ENCODE results near the gene PTPRJ. TPM values are rescaled to one million over a fixed set of nuclear protein-coding genes. Genes with fewer than 3 reads are reported as not detected.

Gene PTPRJ
- total RNA-seq, 1 experiment from 2014 or later: 11.0 TPM

DNA sequence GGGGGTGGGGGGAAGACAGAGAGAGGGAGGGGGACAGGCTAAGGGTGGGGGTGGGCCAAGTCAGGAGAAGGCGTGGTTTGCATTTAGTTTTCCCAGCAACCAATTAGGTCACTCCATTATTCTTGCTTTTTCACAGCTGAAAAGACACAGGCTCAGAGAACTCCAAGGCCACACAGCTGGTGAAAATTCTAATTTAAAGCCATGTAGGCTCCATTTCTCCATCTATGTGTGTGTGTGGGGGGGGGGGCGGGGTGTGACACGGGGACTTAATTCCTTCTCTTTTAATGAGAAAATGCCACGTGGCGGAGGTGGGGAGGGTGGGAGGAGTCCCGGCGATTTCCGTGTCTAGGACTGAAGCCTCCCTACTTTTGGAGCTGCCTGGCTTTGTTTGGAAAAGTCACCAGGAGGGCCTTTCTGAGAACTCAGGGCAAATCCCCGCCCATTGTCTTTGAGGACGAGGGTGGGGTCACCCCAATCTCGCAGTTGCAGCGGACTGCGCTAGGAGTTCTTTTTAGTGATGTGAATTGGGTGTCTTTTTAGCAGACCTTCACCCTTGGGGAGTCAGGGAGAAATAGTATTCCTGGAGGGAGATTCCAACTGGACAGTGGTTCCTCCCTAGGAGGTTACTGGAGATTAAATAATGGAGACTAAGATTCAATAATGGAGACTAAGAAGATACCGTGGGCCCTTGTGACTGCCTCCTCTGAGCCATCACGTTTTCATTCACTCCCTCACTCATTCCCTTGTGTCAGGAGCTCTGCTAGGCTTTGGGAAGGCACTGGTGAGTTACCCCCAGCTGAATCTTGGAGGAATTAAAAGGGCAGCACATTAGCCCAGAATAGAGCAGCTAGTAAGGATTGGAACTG lies 36.4 kb upstream of the PTPRJ start:
- TF ChIP-seq, protein P1, sequence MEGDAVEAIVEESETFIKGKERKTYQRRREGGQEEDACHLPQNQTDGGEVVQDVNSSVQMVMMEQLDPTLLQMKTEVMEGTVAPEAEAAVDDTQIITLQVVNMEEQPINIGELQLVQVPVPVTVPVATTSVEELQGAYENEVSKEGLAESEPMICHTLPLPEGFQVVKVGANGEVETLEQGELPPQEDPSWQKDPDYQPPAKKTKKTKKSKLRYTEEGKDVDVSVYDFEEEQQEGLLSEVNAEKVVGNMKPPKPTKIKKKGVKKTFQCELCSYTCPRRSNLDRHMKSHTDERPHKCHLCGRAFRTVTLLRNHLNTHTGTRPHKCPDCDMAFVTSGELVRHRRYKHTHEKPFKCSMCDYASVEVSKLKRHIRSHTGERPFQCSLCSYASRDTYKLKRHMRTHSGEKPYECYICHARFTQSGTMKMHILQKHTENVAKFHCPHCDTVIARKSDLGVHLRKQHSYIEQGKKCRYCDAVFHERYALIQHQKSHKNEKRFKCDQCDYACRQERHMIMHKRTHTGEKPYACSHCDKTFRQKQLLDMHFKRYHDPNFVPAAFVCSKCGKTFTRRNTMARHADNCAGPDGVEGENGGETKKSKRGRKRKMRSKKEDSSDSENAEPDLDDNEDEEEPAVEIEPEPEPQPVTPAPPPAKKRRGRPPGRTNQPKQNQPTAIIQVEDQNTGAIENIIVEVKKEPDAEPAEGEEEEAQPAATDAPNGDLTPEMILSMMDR (IDR thresholded peaks at IDR 0.05; ENCODE audit: insufficient read depth in 1 of 2, low read depth in 1 of 2, low read length in 1 of 2, severe bottlenecking in 1 of 2, unreplicated experiment in 1 of 2): no peak
- H3K27me3 Mint-ChIP-seq (ENCODE audit: insufficient read depth, unreplicated experiment): no peaks in the 10 kb centered on the region
- Histone ChIP-seq H3K9me3 (no peaks in the 10 kb centered on the region), H3K4me3 (ENCODE audit: low read depth, low read length) (no peak overlapping the region), H3K36me3 (ENCODE audit: control insufficient read depth, insufficient read depth, low read length) (no peaks in the 10 kb centered on the region), H3K4me1 (0 out of 2 replicates have a peak, but pooled peaks cover 7% of the 10 kb centered on the region), H3K27me3 (replicated peaks; ENCODE audit: control insufficient read depth, insufficient read depth, low read length) (no peaks in the 10 kb centered on the region)
- POLR2A ChIA-PET: no interaction called here
- no peak for DNase-seq
- no peak overlapping the region for H3K27ac Mint-ChIP-seq (ENCODE audit: unreplicated experiment)
- H3K36me3 Mint-ChIP-seq (ENCODE audit: insufficient read depth, unreplicated experiment): no peaks in the 10 kb centered on the region
- no peaks in the 10 kb centered on the region for H3K4me1 Mint-ChIP-seq (ENCODE audit: low read depth, unreplicated experiment)
- no peak overlapping the region for H3K4me3 Mint-ChIP-seq (ENCODE audit: unreplicated experiment)
- no peaks in the 10 kb centered on the region for H3K9me3 Mint-ChIP-seq (ENCODE audit: unreplicated experiment)
- BruUV-seq (replicated peaks): no TSS peak
- intact Hi-C loops (cut with micrococcal nuclease; ENCODE audit: unreplicated experiment): no loop called here
- CTCF ChIA-PET: no interaction called here

DNA sequence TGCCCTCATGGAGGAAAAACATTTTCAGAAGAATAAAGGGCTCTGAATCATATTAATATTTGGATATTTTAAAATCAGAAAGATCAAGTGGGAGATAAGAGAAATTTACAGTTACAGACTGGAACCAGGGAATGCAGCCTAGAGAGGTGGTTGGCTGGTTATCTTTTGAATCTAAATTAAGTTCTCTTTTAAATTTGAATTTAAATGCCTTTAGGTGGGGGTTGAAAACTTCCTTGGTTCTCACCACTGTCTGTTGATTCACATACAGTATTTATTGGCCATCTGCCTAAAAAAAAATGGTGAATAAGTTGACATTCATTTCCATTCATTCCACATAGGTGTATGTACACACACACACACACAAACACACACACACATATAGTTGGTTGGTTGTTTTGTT lies 35.7 kb upstream of the PTPRJ start:
- DNase-seq: no peak
- Mint-ChIP-seq H3K27ac (ENCODE audit: unreplicated experiment) (no peak overlapping the region), H3K27me3 (ENCODE audit: insufficient read depth, unreplicated experiment) (no peaks in the 10 kb centered on the region), H3K4me3 (ENCODE audit: unreplicated experiment) (no peak overlapping the region), H3K9me3 (ENCODE audit: unreplicated experiment) (no peaks in the 10 kb centered on the region), H3K4me1 (ENCODE audit: low read depth, unreplicated experiment) (no peaks in the 10 kb centered on the region), H3K36me3 (ENCODE audit: insufficient read depth, unreplicated experiment) (no peaks in the 10 kb centered on the region)
- no peaks in the 10 kb centered on the region for H3K9me3 ChIP-seq
- intact Hi-C loops (cut with micrococcal nuclease; ENCODE audit: unreplicated experiment): no loop called here
- BruUV-seq (replicated peaks): no TSS peak
- H3K27me3 ChIP-seq (replicated peaks; ENCODE audit: control insufficient read depth, insufficient read depth, low read length): no peaks in the 10 kb centered on the region
- 0 out of 2 replicates have a peak, but pooled peaks cover 7% of the 10 kb centered on the region for H3K4me1 ChIP-seq
- ChIA-PET CTCF (no interaction called here), POLR2A (no interaction called here)
- H3K36me3 ChIP-seq (ENCODE audit: control insufficient read depth, insufficient read depth, low read length): no peaks in the 10 kb centered on the region
- H3K4me3 ChIP-seq (ENCODE audit: low read depth, low read length): no peak overlapping the region
- TF ChIP-seq, protein P1 (IDR thresholded peaks at IDR 0.05; ENCODE audit: insufficient read depth in 1 of 2, low read depth in 1 of 2, low read length in 1 of 2, severe bottlenecking in 1 of 2, unreplicated experiment in 1 of 2): no peak

DNA sequence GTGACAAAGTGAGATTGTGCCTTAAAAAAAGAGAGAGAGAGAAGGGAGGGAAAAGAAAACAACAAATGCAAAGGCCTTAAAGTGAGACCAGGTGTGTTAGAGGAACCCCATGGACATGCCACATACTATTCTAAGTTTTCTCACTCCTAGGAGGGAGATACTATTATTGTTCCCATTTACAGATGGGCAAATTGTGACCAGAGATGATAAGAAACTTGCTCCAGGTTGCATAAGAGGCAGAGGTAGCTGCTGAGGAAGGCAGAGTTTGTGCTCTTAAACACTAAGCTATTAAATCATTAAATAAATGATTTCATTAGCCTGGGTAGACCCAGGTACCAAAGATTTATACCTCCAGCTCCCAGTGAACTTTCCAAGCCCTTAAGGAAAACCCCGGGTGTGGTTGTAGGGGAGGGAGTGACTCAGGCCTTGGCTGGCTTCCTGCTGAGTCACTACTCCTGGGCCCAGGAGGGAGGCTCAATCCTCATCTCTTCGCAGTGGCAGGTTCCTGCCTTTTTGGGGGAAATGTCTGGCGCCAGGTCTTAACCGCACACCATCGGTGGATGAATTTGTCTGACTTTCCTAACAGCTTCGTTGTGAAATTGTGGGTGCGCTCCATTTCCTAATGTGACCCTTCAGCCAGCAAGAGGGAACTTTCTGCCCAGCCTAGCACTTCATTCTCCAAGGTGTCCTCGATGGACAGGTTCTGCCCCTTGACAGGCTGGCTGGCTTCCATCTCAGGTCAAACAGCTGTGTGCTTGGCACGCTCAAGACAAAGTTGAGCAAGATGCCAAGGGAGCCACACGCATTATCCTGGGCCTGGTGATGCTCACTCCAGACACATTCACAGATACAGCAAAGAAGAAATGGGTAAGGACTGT lies 33.4 kb upstream of the PTPRJ start:
- H3K4me3 Mint-ChIP-seq (ENCODE audit: unreplicated experiment): no peak overlapping the region
- intact Hi-C loops (cut with micrococcal nuclease; ENCODE audit: unreplicated experiment): no loop called here
- Histone ChIP-seq H3K4me1 (0 out of 2 replicates have a peak, but pooled peaks cover 7% of the 10 kb centered on the region), H3K4me3 (ENCODE audit: low read depth, low read length) (no peak overlapping the region), H3K9me3 (no peaks in the 10 kb centered on the region), H3K27me3 (replicated peaks; ENCODE audit: control insufficient read depth, insufficient read depth, low read length) (no peaks in the 10 kb centered on the region), H3K36me3 (ENCODE audit: control insufficient read depth, insufficient read depth, low read length) (no peaks in the 10 kb centered on the region)
- no TSS peak for BruUV-seq (replicated peaks)
- H3K27ac Mint-ChIP-seq (ENCODE audit: unreplicated experiment): no peak overlapping the region
- H3K9me3 Mint-ChIP-seq (ENCODE audit: unreplicated experiment): no peaks in the 10 kb centered on the region
- TF ChIP-seq, protein P1 (IDR thresholded peaks at IDR 0.05; ENCODE audit: insufficient read depth in 1 of 2, low read depth in 1 of 2, low read length in 1 of 2, severe bottlenecking in 1 of 2, unreplicated experiment in 1 of 2): no peak
- H3K4me1 Mint-ChIP-seq (ENCODE audit: low read depth, unreplicated experiment): no peaks in the 10 kb centered on the region
- no peaks in the 10 kb centered on the region for H3K36me3 Mint-ChIP-seq (ENCODE audit: insufficient read depth, unreplicated experiment)
- no peaks in the 10 kb centered on the region for H3K27me3 Mint-ChIP-seq (ENCODE audit: insufficient read depth, unreplicated experiment)
- DNase-seq: no peak
- ChIA-PET CTCF (no interaction called here), POLR2A (no interaction called here)

Data from Caco-2 (cell line).